Thymus (tissue), 11 donors: ENCODE data around the gene UBA3. TPM values are rescaled to one million over a fixed set of nuclear protein-coding genes. Genes with fewer than 3 reads are reported as not detected.

Source experiments
- DNase-seq, 9 donors: peaks; one replicate each; pipeline ENCODE4 v3.0.0-alpha.2; 2013; ENCODE audit warnings: low spot score in 9 of 9, low read depth in 6 of 9, missing footprints in 1 of 9
- H3K27ac ChIP-seq, 2 donors: one replicate each; pipeline ENCODE4 v1.5.1; 2013; ENCODE audit warnings: control low read depth in 1 of 2, low read depth in 1 of 2, low read length in 1 of 2, mild to moderate bottlenecking in 1 of 2, moderate library complexity in 1 of 2
- H3K27me3 ChIP-seq, 2 donors: one replicate each; pipeline ENCODE4 v1.5.1; 2013; ENCODE audit warnings: low read length in 1 of 2; ENCODE audit not compliant: control insufficient read depth in 2 of 2, insufficient read depth in 1 of 2
- H3K36me3 ChIP-seq, 2 donors: one replicate each; pipeline ENCODE4 v1.5.1; 2013; ENCODE audit warnings: low read length in 1 of 2, mild to moderate bottlenecking in 1 of 2, moderate library complexity in 1 of 2; ENCODE audit not compliant: control insufficient read depth in 2 of 2, insufficient read depth in 2 of 2
- H3K4me1 ChIP-seq, 2 donors: one replicate each; pipeline ENCODE4 v1.5.1; 2013; ENCODE audit warnings: low read length in 2 of 2; ENCODE audit not compliant: control insufficient read depth in 2 of 2, insufficient read depth in 2 of 2
- H3K4me3 ChIP-seq, 2 donors: one replicate each; pipeline ENCODE4 v1.5.1; 2013; ENCODE audit warnings: low read length in 2 of 2, control low read depth in 1 of 2, mild to moderate bottlenecking in 1 of 2
- H3K9me3 ChIP-seq, 2 donors: one replicate each; pipeline ENCODE4 v1.5.1; 2013; ENCODE audit warnings: low read length in 1 of 2, mild to moderate bottlenecking in 1 of 2; ENCODE audit not compliant: control insufficient read depth in 2 of 2, insufficient read depth in 1 of 2
- WGBS: extraction: QIAGEN DNeasy Blood & Tissue Kit; methylation state at CpG from one replicate; pipeline ENCODE4 v1.1.7; 2013; 5-methylcytosine and 5-hydroxymethylcytosine counted together
- polyA plus RNA-seq: library from polyadenylated mRNA; stranded (reverse); fragments of 200-250 nt; gene quantifications from one replicate; pipeline ENCODE4 v1.2.3, GENCODE V29; 2013
- total RNA-seq: library from RNA; stranded (reverse); fragments of 120-200 nt; gene quantifications from one replicate; pipeline ENCODE4 v1.2.4, GENCODE V29; 2013
- donor health status: healthy.

Gene UBA3
- total and polyA plus RNA-seq, 2 donors, result 67.0 to 89.3 TPM

DNA sequence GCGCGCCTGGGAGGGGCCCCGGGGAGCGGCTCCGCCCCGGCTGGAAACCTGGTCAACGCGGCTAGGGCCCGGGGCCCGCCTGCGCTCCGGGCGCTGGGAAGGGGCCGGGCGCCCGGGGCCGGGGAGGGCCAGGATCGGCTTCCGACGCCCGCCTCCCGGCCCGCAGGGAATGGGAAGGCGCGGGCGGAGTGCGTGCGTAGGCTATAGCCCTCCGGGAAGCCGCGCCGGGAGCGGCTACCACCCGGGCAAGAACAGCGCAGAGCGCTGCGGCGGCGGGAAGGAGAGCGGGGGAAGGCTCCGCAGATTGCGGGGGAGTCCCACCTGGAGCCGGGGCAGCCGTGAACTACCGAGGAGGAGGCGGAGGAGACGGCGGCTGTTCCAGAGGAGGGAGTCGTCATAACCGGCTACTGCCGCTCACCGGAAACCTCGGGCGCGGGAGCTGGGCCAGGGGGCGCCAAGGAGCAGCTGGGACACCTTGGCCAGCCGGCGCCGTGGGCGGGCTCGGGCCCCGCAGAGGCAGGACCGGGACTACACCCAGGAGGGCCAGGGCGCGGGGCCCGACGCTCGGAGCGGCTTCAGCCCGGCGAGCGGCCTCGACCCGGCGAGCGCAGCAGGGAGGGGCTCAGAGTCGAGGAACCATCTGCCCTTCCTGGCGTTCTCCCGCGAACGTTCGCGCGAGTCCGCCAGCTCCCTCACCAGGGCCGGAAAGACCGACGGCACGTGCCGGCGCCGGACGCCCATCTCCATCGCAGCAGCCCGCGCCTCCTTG is 66.7 kb downstream of the UBA3 start, which contains the start of gene EOGT:
TSS of gene EOGT (minus strand) at position 432 of the 769 bp plus-strand sequence. CDS start 3,838 bp downstream, outside the sequence.
- Histone ChIP-seq H3K27me3 (peaks cover 0 to 2% of the 10 kb centered on the region in 2 donors), H3K4me3 (peak within 1 kb of the TSS; percentile 71 to 84), H3K4me1 (no peaks in the 10 kb centered on the region), H3K27ac (peak within 1 kb of the TSS; percentile 74 to 94), H3K36me3 (no peaks in the 10 kb centered on the region), H3K9me3 (no peaks in the 10 kb centered on the region)
- DNase-seq, result peak; percentile 30 to 84 (median 59)
- WGBS, result under 1% methylated on average over 96 of the region's 96 CpGs

- DNase-seq, result peak in 3 of 9 donors; percentile 7 to 18 (median 13)
- 10% methylated on average over 36 of the region's 36 CpGs for WGBS
- no peaks in the 10 kb centered on the region for H3K9me3 ChIP-seq
- peak overlapping the region; percentile 50 to 94 for H3K27ac ChIP-seq
- H3K4me1 ChIP-seq, result no peaks in the 10 kb centered on the region
- H3K4me3 ChIP-seq, result peak overlapping the region; percentile 34 to 84
- H3K36me3 ChIP-seq, result no peaks in the 10 kb centered on the region
- peaks cover 0 to 2% of the 10 kb centered on the region in 2 donors for H3K27me3 ChIP-seq
Measured at GRCh38 chr3:69012800-69013252, 67.3 kb downstream of the UBA3 start.

- H3K27ac ChIP-seq, result peak overlapping the region; percentile 55 to 94
- H3K36me3 ChIP-seq, result no peaks in the 10 kb centered on the region
- H3K9me3 ChIP-seq, result no peaks in the 10 kb centered on the region
- H3K4me1 ChIP-seq, result no peaks in the 10 kb centered on the region
- peaks cover 0 to 2% of the 10 kb centered on the region in 2 donors for H3K27me3 ChIP-seq
- peak in 1 of 9 donors; percentile 7 for DNase-seq
- H3K4me3 ChIP-seq, result peak overlapping the region; percentile 34 to 84
- 91% methylated on average over 22 of the region's 22 CpGs for WGBS
Measured at GRCh38 chr3:69012100-69012799, 67.9 kb downstream of the UBA3 start.

GRCh38 chr3:69011096-69011730 is 69.0 kb downstream of the UBA3 start:
- Histone ChIP-seq H3K36me3 (no peaks in the 10 kb centered on the region), H3K4me3 (no peak overlapping the region), H3K27me3 (peaks cover 0 to 2% of the 10 kb centered on the region in 2 donors), H3K9me3 (no peaks in the 10 kb centered on the region), H3K4me1 (no peaks in the 10 kb centered on the region), H3K27ac (no peak overlapping the region)
- DNase-seq, result no peak
- 98% methylated on average over 8 of the region's 8 CpGs for WGBS

GRCh38 chr3:69009559-69010410 is 70.4 kb downstream of the UBA3 start:
- H3K36me3 ChIP-seq, result no peaks in the 10 kb centered on the region
- H3K27ac ChIP-seq, result no peak overlapping the region
- peaks cover 0 to 2% of the 10 kb centered on the region in 2 donors for H3K27me3 ChIP-seq
- H3K4me1 ChIP-seq, result no peaks in the 10 kb centered on the region
- WGBS, result 94% methylated on average over 3 of the region's 3 CpGs
- DNase-seq, result no peak
- H3K9me3 ChIP-seq, result no peaks in the 10 kb centered on the region
- no peak overlapping the region for H3K4me3 ChIP-seq

DNA sequence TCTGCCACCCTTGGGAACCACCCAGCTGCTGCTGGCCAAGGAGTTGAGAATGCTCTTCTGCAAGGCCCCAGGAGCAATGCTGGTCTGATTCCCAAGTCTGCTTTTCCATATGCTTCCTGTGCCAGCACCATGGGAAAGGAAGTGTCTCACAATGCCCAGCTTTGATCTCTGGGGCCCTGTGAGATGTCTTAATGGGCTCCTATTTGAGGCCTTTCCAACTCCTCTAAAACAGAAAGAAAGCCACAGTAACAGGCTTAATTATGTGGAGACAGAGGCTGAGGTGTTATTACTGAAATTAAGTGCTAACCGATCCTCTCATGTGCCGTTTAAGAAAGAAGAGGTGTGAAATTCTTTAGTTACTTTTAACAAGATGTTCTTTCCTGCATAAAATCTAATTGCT is 71.2 kb downstream of the UBA3 start:
- Histone ChIP-seq H3K9me3 (no peaks in the 10 kb centered on the region), H3K4me1 (no peaks in the 10 kb centered on the region), H3K36me3 (no peaks in the 10 kb centered on the region), H3K27ac (peak overlapping the region in 1 of 2 donors; percentile 8), H3K27me3 (peaks cover 0 to 2% of the 10 kb centered on the region in 2 donors), H3K4me3 (no peak overlapping the region)
- 95% methylated on average over 2 of the region's 2 CpGs for WGBS
- DNase-seq, result no peak

- H3K4me1 ChIP-seq, result no peaks in the 10 kb centered on the region
- peaks cover 0 to 6% of the 10 kb centered on the region in 2 donors for H3K36me3 ChIP-seq
- no peak overlapping the region for H3K4me3 ChIP-seq
- 96% methylated on average over 5 of the region's 5 CpGs for WGBS
- H3K9me3 ChIP-seq, result no peaks in the 10 kb centered on the region
- H3K27me3 ChIP-seq, result no peaks in the 10 kb centered on the region
- DNase-seq, result no peak
- no peak overlapping the region for H3K27ac ChIP-seq
Measured at GRCh38 chr3:69005791-69006482, 74.2 kb downstream of the UBA3 start.
